Measurements from ENCODE around the gene OR9Q1.
"Not testable (repeated sequence)": the region's sequence is repeated elsewhere in the genome, so short reads cannot be mapped to it uniquely, and the experiment has no call there.

DNA sequence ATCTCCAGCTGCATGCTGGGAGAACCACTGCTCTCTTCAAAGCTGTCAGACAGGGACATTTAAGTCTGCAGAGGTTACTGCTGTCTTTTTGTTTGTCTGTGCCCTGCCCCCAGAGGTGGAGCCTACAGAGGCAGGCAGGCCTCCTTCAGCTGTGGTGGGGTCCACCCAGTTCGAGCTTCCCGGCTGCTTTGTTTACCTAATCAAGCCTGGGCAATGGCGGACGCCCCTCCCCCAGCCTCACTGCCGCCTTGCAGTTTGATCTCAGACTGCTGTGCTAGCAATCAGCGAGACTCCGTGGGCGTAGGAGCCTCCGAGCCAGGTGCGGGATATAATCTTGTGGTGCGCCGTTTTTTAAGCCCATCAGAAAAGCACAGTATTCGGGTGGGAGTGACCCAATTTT, 24.2 kb upstream of the OR9Q1 start:
- TF ChIP-seq, protein P1, sequence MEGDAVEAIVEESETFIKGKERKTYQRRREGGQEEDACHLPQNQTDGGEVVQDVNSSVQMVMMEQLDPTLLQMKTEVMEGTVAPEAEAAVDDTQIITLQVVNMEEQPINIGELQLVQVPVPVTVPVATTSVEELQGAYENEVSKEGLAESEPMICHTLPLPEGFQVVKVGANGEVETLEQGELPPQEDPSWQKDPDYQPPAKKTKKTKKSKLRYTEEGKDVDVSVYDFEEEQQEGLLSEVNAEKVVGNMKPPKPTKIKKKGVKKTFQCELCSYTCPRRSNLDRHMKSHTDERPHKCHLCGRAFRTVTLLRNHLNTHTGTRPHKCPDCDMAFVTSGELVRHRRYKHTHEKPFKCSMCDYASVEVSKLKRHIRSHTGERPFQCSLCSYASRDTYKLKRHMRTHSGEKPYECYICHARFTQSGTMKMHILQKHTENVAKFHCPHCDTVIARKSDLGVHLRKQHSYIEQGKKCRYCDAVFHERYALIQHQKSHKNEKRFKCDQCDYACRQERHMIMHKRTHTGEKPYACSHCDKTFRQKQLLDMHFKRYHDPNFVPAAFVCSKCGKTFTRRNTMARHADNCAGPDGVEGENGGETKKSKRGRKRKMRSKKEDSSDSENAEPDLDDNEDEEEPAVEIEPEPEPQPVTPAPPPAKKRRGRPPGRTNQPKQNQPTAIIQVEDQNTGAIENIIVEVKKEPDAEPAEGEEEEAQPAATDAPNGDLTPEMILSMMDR (conservative IDR thresholded peaks at IDR 0.05; ENCODE audit: low read depth in 2 of 2): not testable (repeated sequence)
- TF ChIP-seq EZH2 (IDR thresholded peaks at IDR 0.05; ENCODE audit: low read depth, unreplicated experiment); POLR2AphosphoS5 (IDR thresholded peaks at IDR 0.05; ENCODE audit: low read depth); JUNB (IDR thresholded peaks at IDR 0.05; ENCODE audit: unreplicated experiment); NANOG (IDR thresholded peaks at IDR 0.05; ENCODE audit: borderline replicate concordance); EZH2phosphoT487 (IDR thresholded peaks at IDR 0.05; ENCODE audit: unreplicated experiment): not testable (repeated sequence)
- TF ChIP-seq, protein P2, sequence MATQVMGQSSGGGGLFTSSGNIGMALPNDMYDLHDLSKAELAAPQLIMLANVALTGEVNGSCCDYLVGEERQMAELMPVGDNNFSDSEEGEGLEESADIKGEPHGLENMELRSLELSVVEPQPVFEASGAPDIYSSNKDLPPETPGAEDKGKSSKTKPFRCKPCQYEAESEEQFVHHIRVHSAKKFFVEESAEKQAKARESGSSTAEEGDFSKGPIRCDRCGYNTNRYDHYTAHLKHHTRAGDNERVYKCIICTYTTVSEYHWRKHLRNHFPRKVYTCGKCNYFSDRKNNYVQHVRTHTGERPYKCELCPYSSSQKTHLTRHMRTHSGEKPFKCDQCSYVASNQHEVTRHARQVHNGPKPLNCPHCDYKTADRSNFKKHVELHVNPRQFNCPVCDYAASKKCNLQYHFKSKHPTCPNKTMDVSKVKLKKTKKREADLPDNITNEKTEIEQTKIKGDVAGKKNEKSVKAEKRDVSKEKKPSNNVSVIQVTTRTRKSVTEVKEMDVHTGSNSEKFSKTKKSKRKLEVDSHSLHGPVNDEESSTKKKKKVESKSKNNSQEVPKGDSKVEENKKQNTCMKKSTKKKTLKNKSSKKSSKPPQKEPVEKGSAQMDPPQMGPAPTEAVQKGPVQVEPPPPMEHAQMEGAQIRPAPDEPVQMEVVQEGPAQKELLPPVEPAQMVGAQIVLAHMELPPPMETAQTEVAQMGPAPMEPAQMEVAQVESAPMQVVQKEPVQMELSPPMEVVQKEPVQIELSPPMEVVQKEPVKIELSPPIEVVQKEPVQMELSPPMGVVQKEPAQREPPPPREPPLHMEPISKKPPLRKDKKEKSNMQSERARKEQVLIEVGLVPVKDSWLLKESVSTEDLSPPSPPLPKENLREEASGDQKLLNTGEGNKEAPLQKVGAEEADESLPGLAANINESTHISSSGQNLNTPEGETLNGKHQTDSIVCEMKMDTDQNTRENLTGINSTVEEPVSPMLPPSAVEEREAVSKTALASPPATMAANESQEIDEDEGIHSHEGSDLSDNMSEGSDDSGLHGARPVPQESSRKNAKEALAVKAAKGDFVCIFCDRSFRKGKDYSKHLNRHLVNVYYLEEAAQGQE (IDR thresholded peaks at IDR 0.05; ENCODE audit: unreplicated experiment): not testable (repeated sequence)
- TF ChIP-seq, protein P3, sequence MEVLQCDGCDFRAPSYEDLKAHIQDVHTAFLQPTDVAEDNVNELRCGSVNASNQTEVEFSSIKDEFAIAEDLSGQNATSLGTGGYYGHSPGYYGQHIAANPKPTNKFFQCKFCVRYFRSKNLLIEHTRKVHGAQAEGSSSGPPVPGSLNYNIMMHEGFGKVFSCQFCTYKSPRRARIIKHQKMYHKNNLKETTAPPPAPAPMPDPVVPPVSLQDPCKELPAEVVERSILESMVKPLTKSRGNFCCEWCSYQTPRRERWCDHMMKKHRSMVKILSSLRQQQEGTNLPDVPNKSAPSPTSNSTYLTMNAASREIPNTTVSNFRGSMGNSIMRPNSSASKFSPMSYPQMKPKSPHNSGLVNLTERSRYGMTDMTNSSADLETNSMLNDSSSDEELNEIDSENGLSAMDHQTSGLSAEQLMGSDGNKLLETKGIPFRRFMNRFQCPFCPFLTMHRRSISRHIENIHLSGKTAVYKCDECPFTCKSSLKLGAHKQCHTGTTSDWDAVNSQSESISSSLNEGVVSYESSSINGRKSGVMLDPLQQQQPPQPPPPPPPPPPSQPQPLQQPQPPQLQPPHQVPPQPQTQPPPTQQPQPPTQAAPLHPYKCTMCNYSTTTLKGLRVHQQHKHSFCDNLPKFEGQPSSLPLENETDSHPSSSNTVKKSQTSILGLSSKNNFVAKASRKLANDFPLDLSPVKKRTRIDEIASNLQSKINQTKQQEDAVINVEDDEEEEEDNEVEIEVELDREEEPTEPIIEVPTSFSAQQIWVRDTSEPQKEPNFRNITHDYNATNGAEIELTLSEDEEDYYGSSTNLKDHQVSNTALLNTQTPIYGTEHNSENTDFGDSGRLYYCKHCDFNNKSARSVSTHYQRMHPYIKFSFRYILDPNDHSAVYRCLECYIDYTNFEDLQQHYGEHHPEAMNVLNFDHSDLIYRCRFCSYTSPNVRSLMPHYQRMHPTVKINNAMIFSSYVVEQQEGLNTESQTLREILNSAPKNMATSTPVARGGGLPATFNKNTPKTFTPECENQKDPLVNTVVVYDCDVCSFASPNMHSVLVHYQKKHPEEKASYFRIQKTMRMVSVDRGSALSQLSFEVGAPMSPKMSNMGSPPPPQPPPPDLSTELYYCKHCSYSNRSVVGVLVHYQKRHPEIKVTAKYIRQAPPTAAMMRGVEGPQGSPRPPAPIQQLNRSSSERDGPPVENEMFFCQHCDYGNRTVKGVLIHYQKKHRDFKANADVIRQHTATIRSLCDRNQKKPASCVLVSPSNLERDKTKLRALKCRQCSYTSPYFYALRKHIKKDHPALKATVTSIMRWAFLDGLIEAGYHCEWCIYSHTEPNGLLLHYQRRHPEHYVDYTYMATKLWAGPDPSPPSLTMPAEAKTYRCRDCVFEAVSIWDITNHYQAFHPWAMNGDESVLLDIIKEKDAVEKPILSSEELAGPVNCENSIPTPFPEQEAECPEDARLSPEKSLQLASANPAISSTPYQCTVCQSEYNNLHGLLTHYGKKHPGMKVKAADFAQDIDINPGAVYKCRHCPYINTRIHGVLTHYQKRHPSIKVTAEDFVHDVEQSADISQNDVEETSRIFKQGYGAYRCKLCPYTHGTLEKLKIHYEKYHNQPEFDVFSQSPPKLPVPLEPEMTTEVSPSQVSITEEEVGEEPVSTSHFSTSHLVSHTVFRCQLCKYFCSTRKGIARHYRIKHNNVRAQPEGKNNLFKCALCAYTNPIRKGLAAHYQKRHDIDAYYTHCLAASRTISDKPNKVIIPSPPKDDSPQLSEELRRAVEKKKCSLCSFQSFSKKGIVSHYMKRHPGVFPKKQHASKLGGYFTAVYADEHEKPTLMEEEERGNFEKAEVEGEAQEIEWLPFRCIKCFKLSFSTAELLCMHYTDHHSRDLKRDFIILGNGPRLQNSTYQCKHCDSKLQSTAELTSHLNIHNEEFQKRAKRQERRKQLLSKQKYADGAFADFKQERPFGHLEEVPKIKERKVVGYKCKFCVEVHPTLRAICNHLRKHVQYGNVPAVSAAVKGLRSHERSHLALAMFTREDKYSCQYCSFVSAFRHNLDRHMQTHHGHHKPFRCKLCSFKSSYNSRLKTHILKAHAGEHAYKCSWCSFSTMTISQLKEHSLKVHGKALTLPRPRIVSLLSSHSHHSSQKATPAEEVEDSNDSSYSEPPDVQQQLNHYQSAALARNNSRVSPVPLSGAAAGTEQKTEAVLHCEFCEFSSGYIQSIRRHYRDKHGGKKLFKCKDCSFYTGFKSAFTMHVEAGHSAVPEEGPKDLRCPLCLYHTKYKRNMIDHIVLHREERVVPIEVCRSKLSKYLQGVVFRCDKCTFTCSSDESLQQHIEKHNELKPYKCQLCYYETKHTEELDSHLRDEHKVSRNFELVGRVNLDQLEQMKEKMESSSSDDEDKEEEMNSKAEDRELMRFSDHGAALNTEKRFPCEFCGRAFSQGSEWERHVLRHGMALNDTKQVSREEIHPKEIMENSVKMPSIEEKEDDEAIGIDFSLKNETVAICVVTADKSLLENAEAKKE (CRISPR knock-in tag; IDR thresholded peaks at IDR 0.05): not testable (repeated sequence)
- TF ChIP-seq, protein P4, sequence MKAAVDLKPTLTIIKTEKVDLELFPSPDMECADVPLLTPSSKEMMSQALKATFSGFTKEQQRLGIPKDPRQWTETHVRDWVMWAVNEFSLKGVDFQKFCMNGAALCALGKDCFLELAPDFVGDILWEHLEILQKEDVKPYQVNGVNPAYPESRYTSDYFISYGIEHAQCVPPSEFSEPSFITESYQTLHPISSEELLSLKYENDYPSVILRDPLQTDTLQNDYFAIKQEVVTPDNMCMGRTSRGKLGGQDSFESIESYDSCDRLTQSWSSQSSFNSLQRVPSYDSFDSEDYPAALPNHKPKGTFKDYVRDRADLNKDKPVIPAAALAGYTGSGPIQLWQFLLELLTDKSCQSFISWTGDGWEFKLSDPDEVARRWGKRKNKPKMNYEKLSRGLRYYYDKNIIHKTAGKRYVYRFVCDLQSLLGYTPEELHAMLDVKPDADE (IDR thresholded peaks at IDR 0.05): not testable (repeated sequence)

Data from GM23338 (cell line).